ENCODE measurements around the gene TRIM47.

Gene TRIM47

GRCh38 chr17:75828741-75829140 lies 49.6 kb downstream of the TRIM47 start:
- in situ Hi-C loops (cut with HindIII; ENCODE audit: low sequenced_read_pairs): no loop called here
- no peak overlapping the region for H3K4me3 ChIP-seq (ENCODE audit: low read depth, low read length)
- TF ChIP-seq CTCF (IDR thresholded peaks at IDR 0.05; ENCODE audit: low read depth, low read length, missing control alignments): no peak
- DNase-seq (ENCODE audit: low read depth): no peak

DNA sequence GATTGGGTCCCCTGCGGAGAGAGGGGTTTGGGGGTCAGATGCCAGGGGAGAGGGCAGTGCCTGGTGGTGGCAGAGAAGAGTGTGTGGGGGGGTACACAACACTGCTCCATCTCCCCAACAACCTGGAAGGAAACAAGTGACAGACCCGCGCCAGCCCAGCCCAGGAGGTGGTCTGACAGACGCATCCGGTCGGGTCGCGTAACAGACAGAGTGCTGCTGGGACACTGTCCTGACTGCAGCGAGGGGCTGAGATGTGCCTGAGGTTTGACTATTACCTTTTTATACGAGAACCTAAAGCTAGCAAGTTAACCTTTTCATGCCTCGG lies 50.3 kb downstream of the TRIM47 start:
- in situ Hi-C loops (cut with HindIII; ENCODE audit: low sequenced_read_pairs): no loop called here
- no peak for TF ChIP-seq CTCF (IDR thresholded peaks at IDR 0.05; ENCODE audit: low read depth, low read length, missing control alignments)
- H3K4me3 ChIP-seq (ENCODE audit: low read depth, low read length): no peak overlapping the region

DNA sequence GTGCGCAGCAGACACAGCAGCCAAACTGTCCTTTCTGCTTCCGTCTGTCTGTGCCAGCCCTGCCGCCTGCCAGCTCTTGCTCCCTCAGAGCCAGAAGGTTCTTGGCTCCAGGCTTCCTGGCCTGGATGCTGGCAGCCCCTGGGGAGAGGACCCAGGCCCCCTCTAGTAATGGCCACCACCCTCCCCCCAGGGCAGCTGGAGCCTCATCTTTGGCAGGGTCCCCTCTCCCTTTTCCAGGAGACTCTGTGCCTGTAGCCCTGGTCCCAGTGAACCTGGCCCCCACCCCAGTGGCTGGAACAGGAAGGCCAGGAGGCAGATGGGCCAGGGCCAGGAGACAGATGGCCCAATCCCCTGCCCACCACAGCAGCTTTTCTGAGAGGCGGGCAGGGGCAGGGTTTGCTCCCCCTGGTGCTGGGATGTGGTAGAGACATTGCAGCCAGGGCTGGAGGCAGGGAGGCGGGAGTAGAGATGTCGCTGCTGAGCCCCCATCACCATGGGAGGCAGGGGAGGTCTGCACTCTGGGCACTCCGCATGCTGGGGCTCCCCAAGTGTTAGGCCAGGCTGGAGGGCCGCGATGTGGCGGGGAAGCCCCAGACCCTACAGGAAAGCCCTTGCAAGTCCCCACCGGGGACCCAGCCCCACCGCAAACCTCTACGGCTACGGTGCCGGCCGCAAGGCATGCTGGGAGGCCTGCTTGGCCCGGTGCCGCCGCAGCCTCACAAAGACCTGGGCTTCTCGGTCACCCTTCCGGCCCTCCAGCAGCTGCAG lies 50.9 kb downstream of the TRIM47 start:
- peak; percentile 79 for TF ChIP-seq CTCF (IDR thresholded peaks at IDR 0.05; ENCODE audit: low read depth, low read length, missing control alignments)
- peak overlapping the region; percentile 16 for H3K4me3 ChIP-seq (ENCODE audit: low read depth, low read length)
- in situ Hi-C loops (cut with HindIII; ENCODE audit: low sequenced_read_pairs): no loop called here
- DNase-seq (ENCODE audit: low read depth): peak; percentile 15

More for the DNA sequence above, 50.3 kb downstream of the TRIM47 start:
- no peak for DNase-seq (ENCODE audit: low read depth)

- in situ Hi-C loops (cut with HindIII; ENCODE audit: low sequenced_read_pairs): no loop called here
- no peak overlapping the region for H3K4me3 ChIP-seq (ENCODE audit: low read depth, low read length)
- DNase-seq (ENCODE audit: low read depth): no peak
- TF ChIP-seq CTCF (IDR thresholded peaks at IDR 0.05; ENCODE audit: low read depth, low read length, missing control alignments): no peak
Measured at GRCh38 chr17:75826561-75827307, 51.6 kb downstream of the TRIM47 start.

- in situ Hi-C loops (cut with HindIII; ENCODE audit: low sequenced_read_pairs): no loop called here
- no peak for TF ChIP-seq CTCF (IDR thresholded peaks at IDR 0.05; ENCODE audit: low read depth, low read length, missing control alignments)
- no peak overlapping the region for H3K4me3 ChIP-seq (ENCODE audit: low read depth, low read length)
- DNase-seq (ENCODE audit: low read depth): no peak
Measured at GRCh38 chr17:75825748-75826370, 52.5 kb downstream of the TRIM47 start.

GRCh38 chr17:75825149-75825552 lies 53.2 kb downstream of the TRIM47 start:
- no peak overlapping the region for H3K4me3 ChIP-seq (ENCODE audit: low read depth, low read length)
- in situ Hi-C loops (cut with HindIII; ENCODE audit: low sequenced_read_pairs): no loop called here
- DNase-seq (ENCODE audit: low read depth): no peak
- no peak for TF ChIP-seq CTCF (IDR thresholded peaks at IDR 0.05; ENCODE audit: low read depth, low read length, missing control alignments)
